Choroid plexus epithelial cell (primary cell): ENCODE data around the gene LYZL4.

Source experiments
- DNase-seq: peaks from one replicate; pipeline ENCODE4 v3.0.0-alpha.2; 2010; ENCODE audit warnings: low read depth
- H3K4me3 ChIP-seq: 2 replicates; pipeline ENCODE4 v1.5.1; 2011; ENCODE audit warnings: low read depth, mild to moderate bottlenecking, control low read depth, low read length, moderate library complexity
- CTCF ChIP-seq: conservative IDR thresholded peaks from 2 replicates; pipeline ENCODE4 v1.5.1; 2011; ENCODE audit warnings: low read depth, mild to moderate bottlenecking, control low read depth, inconsistent platforms, low read length, moderate library complexity

The LYZL4 gene

GRCh38 chr3:42430781-42431532 lies 20.5 kb upstream of the LYZL4 start:
- TF ChIP-seq CTCF = no peak
- no peak overlapping the region for H3K4me3 ChIP-seq
- DNase-seq = no peak

- no peak for DNase-seq
- no peak for TF ChIP-seq CTCF
- H3K4me3 ChIP-seq = no peak overlapping the region
These were observed 18.4 kb upstream of the LYZL4 start for GRCh38 chr3:42428830-42429229.

GRCh38 chr3:42425736-42426407 lies 15.5 kb upstream of the LYZL4 start:
- no peak for TF ChIP-seq CTCF
- H3K4me3 ChIP-seq = no peak overlapping the region
- no peak for DNase-seq

GRCh38 chr3:42424911-42425310 lies 14.5 kb upstream of the LYZL4 start:
- TF ChIP-seq CTCF = no peak
- no peak overlapping the region for H3K4me3 ChIP-seq
- DNase-seq = no peak

GRCh38 chr3:42421818-42422796 lies 11.7 kb upstream of the LYZL4 start:
- no peak for TF ChIP-seq CTCF
- DNase-seq = no peak
- H3K4me3 ChIP-seq = no peak overlapping the region

GRCh38 chr3:42419563-42419962 lies 9.2 kb upstream of the LYZL4 start:
- DNase-seq = no peak
- no peak overlapping the region for H3K4me3 ChIP-seq
- TF ChIP-seq CTCF = no peak
